HG02852 (cell line): ENCODE measurements around the gene STAMBPL1.
"Not testable (repeated sequence)": the region's sequence is repeated elsewhere in the genome, so short reads cannot be mapped to it uniquely, and the experiment has no call there.

Experiments
- ATAC-seq: cut with Tn5 transposase; IDR thresholded peaks from one replicate; pipeline ENCODE4 v1.9.1; 2021; ENCODE audit warnings: mild to moderate bottlenecking, moderate library complexity; ENCODE audit not compliant: unreplicated experiment

Gene STAMBPL1

DNA sequence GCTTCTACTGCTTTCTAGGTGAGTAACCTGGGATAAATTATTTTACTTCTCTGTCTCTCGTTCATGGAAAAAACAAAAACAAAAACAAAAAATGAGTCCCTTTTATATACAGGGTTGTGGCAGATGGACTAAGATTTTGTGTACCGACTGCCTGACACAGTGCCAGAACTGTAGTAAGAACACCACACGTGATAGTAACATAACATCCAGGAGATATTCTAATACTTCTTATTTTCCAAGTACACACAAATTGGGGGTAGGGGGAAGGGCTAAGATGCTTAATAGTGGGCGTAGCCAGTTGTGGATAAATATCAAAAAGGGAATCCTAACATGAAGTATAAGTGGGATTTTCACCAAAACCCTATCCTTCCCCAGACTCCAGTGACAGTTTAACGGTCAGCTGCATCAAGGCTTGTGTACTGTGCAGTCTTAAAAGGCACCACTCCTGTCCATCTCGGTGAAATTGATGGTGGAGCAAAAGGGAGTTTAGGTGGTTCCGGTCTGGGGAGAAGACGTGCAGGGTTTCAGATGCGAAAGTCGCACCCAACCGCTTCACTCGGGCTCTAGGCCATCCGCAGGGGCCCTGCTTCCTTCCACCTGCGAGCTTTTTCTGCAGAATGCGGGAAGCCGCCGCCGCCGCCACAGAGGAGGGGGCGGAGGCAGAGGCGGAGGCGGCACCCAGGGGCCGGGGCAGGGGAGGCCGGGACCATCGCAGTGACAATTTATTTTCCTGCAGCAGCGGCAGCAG is at the start of gene STAMBPL1:
Gene STAMBPL1, plus strand, starts transcription at position 712 of the 748 bp plus-strand sequence. CDS start 21,464 bp downstream, outside the sequence.
- ATAC-seq: peak; percentile 56

DNA sequence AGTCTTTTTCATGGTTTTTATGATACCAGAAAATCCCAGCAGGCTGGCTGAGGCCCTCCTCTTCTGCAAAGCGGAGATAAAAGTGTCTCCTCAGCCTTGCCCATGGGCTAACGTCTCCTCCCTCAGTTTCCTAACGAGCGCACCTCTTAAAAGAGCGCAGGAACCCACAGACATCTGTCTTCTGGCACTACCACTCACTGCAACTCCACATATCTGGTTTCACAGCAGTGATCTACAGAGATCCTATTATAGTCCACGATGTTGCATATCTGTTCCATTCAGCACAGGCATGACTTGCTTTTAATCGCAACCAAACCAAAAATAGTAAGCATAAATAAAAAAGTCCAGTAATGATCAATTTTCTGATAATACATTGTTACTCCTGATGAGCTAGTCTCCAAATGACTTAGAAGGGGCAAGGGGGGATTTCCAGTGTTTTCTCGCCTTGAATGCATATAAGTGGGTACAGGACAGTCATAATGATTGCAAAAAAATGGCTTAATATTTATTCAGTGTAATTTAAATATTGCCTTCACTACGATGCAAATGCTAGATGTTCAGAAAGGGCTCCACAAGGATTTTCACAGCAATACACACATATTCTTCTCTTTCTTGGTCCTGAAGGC is 49.3 kb upstream of the STAMBPL1 start:
- ATAC-seq: no peak

DNA sequence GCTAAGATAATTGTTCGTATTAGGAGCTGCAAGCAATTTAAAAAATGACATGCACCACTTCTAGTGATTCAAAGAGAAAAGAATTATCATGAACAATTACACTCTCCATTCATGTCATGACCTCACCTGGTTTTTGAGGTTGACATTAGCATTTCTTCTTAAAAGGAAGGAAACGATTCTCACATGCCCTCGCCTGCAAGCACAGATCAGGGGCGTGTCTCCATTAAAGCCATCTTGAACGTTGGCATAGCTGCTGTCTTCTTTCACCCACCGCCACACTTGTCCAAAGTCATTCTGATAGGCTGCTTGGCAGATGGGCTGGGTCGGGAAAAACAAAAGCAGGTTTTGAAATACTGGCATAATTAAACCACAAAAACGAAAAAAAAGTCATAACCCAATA is 48.3 kb upstream of the STAMBPL1 start:
- no peak for ATAC-seq

DNA sequence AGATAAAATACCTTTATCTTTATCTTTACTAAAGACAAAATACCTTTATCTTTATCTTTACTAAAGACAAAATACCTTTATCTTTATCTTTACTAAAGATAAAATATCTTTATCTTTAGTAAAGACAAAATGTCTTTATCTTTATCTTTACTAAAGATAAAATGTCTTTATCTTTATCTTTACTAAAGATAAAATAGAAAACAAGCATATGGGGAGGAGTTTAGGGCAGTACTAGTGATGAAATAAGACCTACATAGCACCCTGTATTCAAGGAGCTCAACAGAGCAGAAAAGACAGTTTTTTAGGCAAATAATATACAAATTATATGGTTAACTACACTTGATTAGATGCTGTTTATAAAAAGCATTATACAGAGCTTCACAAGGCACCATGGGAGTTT is 47.7 kb upstream of the STAMBPL1 start:
- no peak for ATAC-seq

DNA sequence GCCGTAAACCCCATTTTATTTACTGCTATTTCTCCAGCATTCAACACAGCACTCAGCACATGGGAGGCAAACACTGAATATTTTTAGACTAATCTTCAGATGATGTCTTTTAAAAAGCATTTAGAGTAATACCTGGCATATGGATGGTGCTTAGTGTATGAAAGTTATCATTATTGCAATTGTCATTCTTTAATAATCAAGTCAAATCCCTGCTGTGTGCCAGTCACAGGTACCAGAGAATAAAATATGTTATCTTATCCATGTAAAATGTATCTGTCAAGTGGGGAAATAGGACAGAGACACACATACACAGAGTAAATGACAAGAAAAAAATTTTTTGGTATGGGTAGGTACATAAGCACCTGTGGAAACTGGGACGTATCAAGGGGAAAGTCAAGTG is 46.9 kb upstream of the STAMBPL1 start:
- no peak for ATAC-seq

DNA sequence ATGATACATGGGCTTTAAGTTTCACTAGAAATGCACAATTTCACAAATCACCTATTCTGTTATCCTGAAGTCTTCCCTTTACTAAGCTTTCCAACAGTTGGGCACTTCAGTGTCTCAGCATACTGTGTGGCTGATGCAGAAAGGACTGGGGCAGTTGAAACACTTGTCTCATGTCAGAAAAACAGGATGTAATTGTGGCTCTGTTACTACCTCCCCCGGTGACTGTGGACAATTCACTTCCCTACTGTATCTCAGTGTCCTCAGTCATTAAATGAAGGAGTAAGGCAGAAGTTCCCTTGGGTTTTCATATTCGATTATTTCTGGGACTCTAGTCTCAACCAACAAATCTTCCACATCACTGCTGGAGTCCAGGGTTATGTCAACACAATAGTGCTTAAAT is 46.3 kb upstream of the STAMBPL1 start:
- no peak for ATAC-seq

DNA sequence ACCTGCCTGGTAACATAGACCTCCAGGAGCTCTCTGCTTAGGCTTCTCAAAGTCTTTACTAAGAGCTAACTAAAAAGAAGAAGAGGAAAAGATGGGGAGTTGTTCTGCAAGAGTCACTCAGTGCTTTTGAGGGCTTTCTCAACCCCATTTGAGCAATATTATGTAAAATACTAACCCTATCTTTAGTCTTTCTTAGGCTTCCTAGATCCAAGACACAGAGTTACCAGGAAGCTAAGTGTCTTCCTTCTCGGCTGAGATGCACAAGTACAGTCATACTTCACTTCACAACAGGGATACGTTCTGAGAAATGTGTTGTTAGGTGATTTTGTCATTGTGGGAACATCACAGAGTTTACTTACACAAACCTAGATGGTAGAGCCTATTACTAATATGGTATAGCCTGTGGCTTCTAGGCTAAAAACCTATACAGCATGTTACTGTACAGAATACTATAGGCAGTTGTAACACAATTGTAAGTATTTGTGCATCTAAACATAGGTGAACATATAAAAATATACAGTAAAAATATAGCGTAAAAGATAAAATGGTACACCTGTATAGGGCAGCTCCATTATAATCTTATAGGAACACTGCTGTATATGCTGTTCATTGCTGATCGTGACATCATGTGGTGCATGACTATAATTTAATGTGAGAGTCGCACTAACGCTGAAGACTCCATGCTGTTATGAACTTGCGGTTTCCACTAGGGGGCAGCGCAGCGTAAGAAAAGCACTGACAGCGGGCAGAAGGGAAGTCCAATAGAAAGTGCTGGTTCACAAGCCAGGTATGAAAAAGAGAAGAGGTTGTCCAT is 44.7 kb upstream of the STAMBPL1 start:
- ATAC-seq: peak; percentile 84

DNA sequence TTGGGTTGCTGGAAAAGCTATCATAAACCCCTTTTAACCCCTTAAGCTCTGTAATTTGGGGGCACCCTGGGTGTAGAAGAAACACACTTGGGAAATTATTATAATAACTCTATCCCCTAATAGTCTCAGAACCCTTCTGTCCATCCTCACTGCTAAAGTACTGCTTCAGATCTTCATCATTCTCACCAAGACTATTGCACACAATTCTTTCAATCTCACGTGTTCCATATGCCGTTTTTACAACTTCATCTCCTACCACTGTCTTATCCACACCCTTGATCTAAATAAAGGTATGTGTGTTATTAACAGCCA is 44.2 kb upstream of the STAMBPL1 start:
- peak; percentile 14 for ATAC-seq

DNA sequence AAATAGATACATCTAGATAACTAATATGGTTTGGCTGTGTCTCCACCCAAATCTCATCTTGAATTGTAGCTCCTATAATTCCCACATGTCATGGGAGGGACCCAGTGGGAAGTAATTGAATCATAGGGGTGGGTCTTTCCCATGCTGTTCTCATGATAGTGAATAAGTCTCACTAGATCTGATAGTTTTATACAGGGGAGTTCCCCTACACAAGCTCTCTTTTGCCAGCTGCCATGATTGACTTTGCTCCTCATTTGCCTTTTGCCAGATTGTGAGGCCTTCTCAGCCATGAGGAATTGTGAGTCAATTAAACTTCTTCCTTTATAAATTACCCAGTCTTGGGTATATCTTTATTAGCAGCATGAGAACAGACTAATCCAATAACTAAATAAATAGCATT is 42.4 kb upstream of the STAMBPL1 start:
- not testable (repeated sequence) for ATAC-seq

DNA sequence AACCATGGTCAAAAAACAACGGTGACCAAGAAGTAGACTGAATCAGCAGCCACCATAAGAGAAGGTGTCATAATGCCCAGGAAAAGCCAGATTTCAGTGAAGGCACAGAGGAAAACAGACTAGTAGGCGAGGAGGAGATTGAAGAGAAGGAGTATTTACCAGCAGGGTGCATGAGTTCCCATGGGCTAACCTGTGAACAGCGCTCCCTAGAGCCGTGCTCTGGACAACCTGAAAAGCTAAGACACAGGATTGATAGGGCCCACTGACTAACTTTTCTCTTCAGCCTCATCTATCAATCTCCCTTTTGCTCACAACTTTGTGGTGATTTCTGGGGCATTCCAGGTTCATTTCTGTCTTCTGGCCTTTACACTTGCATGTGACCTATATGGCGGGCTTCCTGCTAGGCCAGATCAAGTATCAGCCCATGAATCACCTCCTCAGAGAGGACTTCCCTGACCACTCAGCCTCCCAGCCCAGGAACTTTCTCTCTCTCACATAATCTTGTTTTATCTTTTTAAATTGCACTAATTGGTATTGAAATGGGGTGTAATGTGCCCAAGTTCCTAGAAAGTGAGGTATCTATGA is 41.2 kb upstream of the STAMBPL1 start:
- no peak for ATAC-seq

DNA sequence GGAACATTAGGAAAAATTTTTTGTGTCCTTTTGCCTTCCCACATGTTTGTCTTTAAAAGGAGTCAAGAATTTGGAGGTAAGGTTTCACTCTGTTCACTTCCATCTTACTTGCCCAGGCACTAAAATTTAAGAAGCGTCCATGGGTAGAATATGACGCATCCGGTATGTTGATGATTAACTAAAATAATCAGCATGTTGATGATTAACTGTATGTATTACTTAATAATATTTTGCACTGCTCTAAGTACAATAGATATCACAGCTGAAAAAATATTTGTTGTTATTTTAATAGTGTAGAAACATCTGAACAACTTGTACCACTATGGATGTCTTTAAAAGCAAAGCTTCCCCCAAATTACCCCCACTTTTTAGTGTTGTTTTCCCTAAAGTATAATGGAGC is 39.9 kb upstream of the STAMBPL1 start:
- no peak for ATAC-seq

DNA sequence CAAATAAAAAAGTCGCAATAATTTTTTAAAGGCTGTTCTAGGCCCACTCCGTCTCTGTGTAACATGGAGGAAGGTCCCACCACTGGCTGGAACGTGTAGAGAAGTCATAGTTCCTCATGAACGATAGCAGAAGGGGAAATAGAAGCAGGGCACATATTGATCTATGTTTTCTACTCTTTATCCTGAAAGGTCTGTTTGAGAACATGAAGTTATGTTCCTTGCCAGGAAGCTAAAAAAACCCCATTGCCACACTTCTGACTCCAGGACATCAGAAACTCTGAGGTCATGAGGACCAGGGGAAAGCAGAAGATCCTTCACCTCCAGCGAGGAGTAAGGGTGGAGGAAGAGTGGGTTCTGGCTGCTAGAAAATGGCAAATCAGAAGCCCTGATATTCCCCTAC is 39.2 kb upstream of the STAMBPL1 start:
- no peak for ATAC-seq

DNA sequence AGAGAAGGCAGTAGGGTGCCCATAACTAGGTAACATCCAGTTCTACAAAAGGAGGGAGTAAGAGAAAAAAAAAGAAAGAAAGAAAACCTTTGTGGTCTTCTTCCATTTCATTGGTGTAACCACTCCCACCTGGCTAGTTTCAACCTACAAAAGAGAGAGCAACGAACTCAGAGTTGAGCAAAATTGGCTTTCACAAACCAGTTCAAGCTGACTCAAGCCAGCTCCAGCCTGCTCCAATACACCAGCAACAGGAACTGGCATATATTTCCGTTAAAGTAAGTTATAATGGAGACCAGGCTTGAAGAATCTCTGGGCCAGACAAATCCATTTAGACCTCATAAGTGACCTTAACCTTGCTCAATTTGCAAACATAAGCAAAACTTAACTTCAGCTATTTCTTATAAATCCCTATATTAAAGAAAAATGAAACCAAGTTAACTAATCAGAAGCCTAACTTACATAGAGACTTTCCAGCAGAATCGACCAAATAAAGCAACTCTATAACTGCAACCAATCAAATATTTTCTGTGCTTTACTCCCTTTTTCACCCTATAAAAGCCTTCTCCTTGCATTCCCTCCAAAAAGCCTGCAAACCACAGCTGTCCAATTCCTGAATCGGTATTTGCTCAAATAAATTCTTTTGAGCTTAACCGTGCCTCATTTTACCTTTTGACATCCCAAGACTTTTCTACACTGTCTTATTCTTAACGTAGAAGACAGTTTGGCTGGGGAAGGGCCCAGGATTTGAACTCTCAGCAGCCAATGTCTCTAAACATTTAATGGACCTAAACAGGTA is 38.5 kb upstream of the STAMBPL1 start:
- ATAC-seq: no peak

DNA sequence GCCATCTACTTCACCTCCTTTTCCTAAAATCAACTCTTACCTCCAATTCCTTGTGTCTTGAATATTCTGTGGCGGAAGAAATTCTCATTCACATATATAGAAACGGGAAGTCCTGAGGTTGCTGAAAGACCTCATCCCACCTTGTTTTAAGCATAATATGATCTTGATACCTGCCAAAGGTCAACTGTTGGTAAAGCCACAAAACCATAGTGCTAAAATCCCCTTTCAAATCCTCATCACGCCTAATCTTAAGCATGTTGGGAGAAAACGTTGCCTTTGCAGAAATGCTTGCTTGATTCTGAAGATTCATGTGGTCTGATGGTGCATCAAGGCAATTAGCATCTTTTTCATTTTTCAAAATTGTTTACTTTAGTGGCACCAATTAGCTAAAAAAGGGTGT is 36.9 kb upstream of the STAMBPL1 start:
- ATAC-seq: no peak

DNA sequence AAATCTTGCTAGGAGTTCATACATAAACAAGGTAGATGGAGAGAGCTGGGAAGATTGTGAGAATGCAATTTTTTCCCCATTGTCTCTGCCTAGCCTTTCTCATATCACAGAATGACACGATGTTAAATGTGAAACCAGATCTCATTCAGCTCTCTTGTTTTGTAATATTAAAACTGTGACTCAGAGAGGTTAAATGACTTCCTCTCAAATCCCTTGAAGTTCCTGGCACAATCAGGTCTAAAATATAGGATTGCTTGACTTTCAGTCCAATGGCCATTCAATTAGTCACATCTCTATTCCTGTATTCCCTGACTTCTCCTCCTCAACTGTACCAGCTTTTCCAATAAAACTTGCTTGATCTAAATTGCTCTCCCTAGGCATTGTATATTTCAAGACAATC is 31.5 kb upstream of the STAMBPL1 start:
- ATAC-seq: no peak

DNA sequence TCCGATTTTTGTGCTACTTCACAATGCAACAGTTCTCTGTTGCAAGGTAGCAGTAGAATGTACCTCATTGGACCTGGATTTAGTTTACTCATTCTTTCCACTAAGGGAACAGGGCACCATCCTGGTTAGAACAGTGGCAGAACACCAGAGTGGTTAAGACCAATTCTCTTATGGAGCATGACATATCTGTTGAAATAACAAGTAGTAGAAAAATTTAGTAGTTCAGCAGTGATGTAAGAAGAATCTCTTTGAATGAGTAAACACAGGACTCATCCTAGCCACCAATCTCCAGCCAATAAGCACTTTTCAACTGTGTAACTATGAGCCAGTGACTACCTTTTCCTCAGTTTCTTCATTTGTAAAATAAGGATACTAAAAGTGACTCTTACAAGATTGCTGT is 30.8 kb upstream of the STAMBPL1 start:
- ATAC-seq: no peak

DNA sequence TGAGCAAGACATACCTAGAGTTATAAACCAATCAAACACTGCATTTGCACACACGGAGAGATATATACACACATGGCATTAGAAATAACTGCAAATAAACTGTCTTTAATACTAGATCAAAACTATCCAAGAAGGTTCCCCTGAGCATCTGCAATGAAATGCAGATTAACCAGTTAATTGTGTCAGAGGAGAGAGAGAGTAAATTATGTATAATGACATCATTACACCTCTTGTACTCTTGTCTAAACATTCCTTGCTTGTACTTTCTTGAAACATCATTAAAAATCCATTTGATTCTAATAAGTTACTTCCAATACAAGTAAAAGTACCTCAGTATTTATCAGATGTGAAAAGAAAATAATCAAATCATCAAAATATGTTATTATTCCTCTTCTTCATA is 29.3 kb upstream of the STAMBPL1 start:
- no peak for ATAC-seq

DNA sequence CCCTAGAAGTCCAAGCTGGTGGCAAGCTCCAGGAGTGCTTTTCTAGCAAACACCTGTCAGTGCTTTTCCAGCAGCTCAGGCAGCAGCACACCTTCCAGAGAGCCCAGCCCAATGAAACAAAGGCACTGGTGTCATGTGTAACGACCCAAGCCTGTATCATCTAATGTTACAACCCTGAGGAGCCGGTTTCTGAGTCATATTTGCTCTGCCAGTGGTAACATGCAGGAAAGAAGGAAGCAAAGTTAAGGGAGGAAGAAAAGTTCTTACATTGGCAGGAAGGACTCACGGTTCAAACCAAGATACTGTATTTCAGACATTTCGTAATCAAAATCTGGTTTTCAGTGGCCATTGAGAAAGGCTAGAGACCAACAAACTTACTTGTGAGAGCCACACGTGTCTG is 28.3 kb upstream of the STAMBPL1 start, which contains the start of gene ANKRD22:
Gene ANKRD22, minus strand, starts transcription at position 139 of the 400 bp plus-strand sequence. CDS start 237 bp downstream, outside the sequence.
- no peak for ATAC-seq

DNA sequence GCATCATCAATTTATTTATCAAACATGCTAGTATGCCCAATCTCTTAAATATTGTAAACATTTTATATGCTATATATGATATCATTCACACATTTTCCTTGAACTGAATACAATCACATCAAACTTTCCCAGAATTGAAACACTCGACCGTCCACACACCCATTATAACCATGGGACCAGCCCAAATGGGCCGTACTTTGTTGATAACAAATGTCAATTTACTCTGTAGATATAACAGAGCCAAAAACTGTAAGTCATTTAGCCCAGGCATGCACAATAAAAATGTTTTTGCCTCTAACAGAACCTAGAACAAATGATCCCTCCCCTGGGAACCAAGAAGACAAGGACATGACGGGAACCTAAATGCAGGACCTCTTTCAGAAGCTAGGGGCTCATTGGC is 27.7 kb upstream of the STAMBPL1 start:
- ATAC-seq: no peak

DNA sequence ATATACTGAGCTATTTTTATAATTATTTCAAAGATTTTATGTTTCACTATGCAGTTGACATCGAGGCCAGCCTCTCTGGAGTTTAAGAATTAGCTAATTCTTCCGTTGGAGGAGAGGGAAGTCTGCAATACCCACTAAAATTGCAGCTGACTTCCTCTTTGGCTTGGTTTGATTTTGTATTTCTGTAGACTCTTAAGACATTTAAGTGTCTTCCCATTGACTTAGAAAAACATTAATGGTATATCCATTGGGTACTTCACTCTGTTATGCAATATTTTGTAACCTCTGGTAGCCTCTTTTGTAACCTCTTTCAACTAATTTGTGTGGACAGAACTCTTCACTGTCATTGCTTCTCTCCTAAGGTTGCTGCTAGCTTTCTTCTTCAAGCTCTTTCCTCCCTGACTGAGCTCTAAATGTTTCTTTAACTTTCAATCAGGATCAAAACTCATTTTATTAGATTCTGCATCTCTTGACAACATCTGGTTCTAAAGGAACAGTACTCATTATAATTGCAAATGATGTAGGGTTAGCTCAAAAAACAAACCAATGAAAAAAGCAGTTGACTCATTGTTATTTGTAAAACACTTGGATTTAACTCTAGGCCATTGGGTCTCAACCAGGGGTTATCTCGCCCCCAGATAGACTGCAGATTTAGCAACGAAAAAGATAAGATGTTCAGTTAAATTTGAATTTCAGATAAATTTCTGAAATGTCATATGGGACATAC is 26.7 kb upstream of the STAMBPL1 start:
- no peak for ATAC-seq
